GM19240 (cell line): ENCODE data around the gene TLX3.
"Not testable (repeated sequence)": the region's sequence is repeated elsewhere in the genome, so short reads cannot be mapped to it uniquely, and the experiment has no call there.

ENCODE experiments used
- DNase-seq: peaks from one replicate; pipeline ENCODE4 v3.0.0; 2011; ENCODE audit warnings: low spot score; ENCODE audit not compliant: insufficient read length

The TLX3 gene

DNA sequence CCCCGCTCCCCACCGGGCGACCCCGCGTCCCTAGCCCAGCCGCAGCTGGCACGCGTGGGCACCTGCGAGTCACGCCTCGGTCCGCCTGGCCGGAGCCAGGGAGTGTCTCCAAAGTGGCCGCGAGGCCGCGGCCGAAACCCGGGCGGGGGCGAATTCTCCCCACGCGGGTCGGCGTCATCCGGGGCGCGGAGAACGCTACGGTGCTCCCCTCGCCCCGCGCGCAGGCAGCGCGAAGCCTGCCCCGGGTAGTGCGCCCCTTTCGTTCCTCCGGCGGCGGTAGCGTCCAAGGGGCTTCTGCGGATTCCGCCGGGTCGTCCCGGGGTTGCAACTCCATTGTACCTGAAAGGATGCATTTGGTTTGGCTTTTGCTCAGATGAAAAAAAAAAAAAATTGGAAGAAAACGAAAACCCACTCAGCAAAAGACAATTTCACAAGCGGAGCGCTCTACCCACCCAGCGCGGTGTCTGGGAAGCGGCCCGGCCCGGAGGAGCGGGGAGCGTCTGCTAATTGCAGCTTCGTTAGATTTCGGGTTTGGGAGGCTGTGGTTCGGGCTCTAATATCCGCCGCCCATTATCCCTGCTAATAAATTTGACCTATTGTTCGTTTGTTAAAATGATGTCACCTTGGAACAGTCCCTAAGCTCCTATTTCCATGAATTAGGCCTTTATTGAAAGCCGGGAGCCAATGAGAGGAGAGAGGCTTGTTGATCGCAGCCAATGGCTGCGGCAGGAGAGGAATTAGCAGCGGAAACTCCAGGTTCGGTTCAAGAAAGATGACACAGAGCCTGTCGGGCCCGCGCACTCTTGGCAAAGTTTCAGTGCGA is at the start of gene TLX3:
TSS of gene TLX3 (plus strand) at position 796 of the 823 bp plus-strand sequence. CDS start 118 bp downstream, outside the sequence.
- DNase-seq, result no peak

DNA sequence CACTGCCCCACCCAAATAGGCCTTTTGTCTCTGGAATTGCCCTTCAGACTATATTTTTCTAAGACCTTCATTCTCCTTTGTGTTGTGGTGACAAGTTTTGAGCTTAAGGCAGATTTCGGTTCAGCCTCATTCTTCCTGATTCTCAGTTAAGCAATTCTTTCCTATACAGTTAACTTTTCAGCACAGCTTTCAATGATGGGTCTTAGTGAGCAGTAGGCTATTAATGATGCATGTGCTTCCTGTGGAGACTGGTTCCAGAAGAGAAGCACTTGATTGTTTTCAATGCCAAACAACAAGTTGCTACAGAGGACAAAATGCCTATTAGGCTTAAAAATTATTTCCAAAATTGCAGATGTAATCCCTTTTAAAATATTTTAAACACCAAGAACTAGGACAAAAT is 47.7 kb upstream of the TLX3 start:
- DNase-seq, result no peak

DNA sequence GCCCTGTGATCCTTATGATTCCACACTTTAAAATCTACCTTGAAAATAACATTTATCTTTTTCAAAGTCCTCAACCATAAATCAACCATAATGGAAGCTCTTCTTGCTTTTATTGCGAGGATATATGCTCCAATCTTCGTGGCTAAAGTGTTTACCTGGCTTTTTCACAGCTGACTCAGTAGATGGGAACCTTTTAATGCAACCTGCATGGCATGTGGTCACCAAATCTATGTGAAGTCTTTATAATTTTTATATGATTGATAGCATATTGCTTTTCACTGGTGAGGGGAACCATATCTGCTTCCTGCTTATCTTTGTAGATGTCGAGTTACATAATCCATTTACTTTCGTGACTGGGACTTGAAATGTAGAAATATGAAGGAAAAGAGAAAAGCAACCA is 47.1 kb upstream of the TLX3 start:
- no peak for DNase-seq

GRCh38 chr5:171263181-171263580 is 45.9 kb upstream of the TLX3 start:
- no peak for DNase-seq

GRCh38 chr5:171264843-171265242 is 44.2 kb upstream of the TLX3 start:
- no peak for DNase-seq

- DNase-seq, result no peak
Measured at GRCh38 chr5:171268700-171269620, 40.1 kb upstream of the TLX3 start.

- DNase-seq, result no peak
Measured at GRCh38 chr5:171269717-171270116, 39.3 kb upstream of the TLX3 start.

DNA sequence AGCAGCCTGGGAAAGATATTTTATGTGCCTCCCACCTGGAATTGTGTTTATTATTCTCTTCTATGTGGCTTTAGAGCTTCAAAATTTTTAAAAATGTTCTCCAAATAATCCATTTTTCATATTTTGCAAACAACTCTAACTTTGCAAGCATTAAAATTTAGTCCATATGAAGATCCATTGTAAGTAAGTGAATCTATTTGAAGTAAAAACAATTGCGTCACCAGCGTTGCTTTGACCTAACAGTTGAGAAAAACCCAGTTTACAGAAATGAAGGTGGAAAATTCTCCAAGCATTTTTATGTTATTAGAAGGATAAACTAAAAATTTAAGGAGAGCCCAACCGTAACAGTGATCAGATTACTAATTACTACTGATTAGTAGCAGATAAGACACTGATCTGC is 38.9 kb upstream of the TLX3 start:
- DNase-seq, result no peak

DNA sequence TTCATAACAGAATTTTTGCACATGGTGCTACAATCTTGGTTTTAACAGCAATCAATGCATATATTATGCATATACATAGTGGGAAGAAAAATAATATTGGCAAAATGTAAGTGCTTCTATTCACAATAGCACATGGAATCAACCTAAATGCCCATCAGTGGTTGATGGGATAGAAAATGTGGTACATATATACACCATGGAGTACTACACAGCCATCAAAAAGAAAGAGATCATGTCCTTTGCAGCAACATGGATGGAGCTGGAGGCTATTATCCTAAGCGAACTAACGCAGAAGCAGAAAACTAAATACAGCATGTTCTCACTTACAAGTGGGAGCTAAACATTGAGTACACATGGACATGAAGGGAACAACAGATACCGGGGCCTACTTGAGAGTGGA is 37.2 kb upstream of the TLX3 start:
- DNase-seq, result no peak

GRCh38 chr5:171272996-171273970 is 35.8 kb upstream of the TLX3 start:
- no peak for DNase-seq

DNA sequence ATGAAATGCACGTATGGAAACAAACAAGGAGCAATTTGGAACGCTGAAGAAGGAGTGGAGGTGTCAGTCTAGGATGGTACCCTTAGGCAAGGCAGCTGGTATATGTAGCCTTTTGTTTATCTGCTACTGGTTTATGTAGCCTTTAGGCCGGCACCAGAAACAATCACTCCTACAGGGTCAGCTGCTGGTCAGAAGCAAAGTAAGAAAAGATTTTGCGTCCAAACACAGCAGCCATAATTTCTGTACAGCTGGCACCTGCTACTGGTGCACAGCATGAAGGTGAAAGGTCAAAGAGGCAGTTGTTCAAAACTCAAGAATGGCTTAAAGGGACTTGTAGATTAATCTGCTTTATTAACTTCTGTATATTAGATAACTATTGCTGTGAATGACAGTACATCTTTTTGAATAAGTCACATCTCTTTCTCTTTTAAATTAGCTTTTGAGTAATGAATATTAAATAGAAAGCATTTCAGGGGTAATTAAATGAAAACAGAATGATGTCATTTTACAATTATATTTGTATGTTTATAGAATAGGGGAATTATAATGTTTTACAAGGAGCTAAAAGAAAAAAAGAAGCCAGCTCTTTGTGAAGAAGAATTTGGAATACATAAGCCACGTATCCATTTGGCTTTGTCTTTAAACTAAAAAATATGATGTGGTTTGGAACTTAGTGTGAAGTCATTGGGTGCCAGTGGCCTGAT is 33.1 kb upstream of the TLX3 start:
- no peak for DNase-seq

DNA sequence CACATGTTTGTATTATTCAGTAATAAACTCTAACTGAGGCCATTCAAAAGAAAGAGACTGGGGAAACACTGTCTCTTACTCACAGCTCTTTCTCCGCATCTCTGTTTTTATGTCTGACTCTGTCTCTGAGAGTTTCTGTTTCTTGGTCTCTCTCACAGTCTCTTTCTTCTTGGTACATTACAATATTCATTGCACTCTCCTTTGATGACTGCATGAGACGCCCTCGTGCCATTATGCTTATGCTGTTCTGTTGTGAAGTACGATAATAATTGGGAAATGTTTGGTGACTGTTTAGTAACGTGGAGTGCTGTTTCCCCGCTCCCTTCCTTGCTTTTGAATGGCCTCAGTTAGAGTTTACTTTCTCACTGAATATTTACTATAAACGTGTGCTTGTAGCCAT is 25.3 kb upstream of the TLX3 start:
- no peak for DNase-seq

GRCh38 chr5:171285465-171285864 is 23.6 kb upstream of the TLX3 start:
- no peak for DNase-seq

- DNase-seq, result no peak
Measured at GRCh38 chr5:171288066-171288465, 21.0 kb upstream of the TLX3 start.

- no peak for DNase-seq
Measured at GRCh38 chr5:171291371-171291770, 17.7 kb upstream of the TLX3 start.

- no peak for DNase-seq
Measured at GRCh38 chr5:171295299-171295698, 13.7 kb upstream of the TLX3 start.

DNA sequence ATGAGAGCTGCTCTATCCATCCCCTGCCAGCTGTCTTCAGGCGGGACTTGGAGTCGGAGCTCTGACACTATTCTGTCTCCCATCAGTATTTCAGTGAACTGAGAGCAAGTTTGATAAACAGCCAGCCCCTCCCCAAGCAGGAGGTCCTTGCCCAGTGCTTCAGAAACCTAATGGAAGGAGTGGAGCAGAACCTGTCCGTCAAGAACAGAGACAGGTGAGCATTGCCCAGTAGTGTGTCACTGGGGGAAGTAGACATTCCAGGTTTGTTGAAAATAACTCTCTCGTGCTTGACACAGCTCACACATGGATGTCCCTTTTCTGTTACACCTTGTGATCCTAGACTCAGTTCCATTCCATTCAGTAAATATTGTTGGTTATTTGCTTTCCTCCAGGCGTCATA is 13.2 kb upstream of the TLX3 start:
- DNase-seq, result no peak

GRCh38 chr5:171297941-171298340 is 11.1 kb upstream of the TLX3 start:
- not testable (repeated sequence) for DNase-seq

GRCh38 chr5:171299228-171299627 is 9.8 kb upstream of the TLX3 start:
- no peak for DNase-seq

GRCh38 chr5:171299851-171300250 is 9.2 kb upstream of the TLX3 start:
- no peak for DNase-seq

- no peak for DNase-seq
Measured at GRCh38 chr5:171300358-171300757, 8.7 kb upstream of the TLX3 start.
